K562 (cell line): ENCODE data around the gene LOC128125822.

Experiments
- BDP1 ChIP-seq: IDR thresholded peaks from 3 replicates; pipeline ENCODE4 v1.6.1; 2011; ENCODE audit not compliant: insufficient read length, insufficient read depth
- FOXJ3 ChIP-seq: sonication (generic); formaldehyde crosslinking; IDR thresholded peaks from 2 replicates; pipeline ENCODE4 v1.4.0; 2020; ENCODE audit warnings: mild to moderate bottlenecking, missing genetic modification reagents
- FOXP1 ChIP-seq: sonication (generic); formaldehyde crosslinking; IDR thresholded peaks from 2 replicates; pipeline ENCODE4 v1.8.0; 2022; ENCODE audit warnings: mild to moderate bottlenecking, missing genetic modification reagents
- GATAD2A ChIP-seq: fragments of 450-650 bp; IDR thresholded peaks from 2 replicates; pipeline ENCODE4 v1.6.1; 2017
- JUND ChIP-seq, 2 experiments: IDR thresholded peaks; 2 replicates in 1 of 2; 3 replicates in 1 of 2; pipeline ENCODE4 v1.6.1; 2011; ENCODE audit warnings: borderline replicate concordance in 2 of 2, low read depth in 2 of 2, low read length in 2 of 2, improper control_type of control experiment in 1 of 2, missing biosample characterization in 1 of 2, missing genetic modification characterization in 1 of 2, missing genetic modification reagents in 1 of 2
- KDM1A ChIP-seq, 2 experiments: fragments of 450-650 bp; IDR thresholded peaks; 2 replicates each; pipeline ENCODE4 v1.6.1; 2016; ENCODE audit warnings: mild to moderate bottlenecking in 2 of 2
- MAFK ChIP-seq: IDR thresholded peaks from 2 replicates; pipeline ENCODE4 v1.6.1; 2011; ENCODE audit warnings: low read length, improper control_type of control experiment
- POLR2G ChIP-seq: fragments of 200-400 bp; formaldehyde crosslinking; IDR thresholded peaks from 2 replicates; pipeline ENCODE4 v1.6.1; 2017; ENCODE audit warnings: low read depth, mild to moderate bottlenecking, antibody characterized with exemption, low read length, moderate library complexity
- RBM17 ChIP-seq: fragments of 200-400 bp; formaldehyde crosslinking; IDR thresholded peaks from 2 replicates; pipeline ENCODE4 v1.6.1; 2017; ENCODE audit warnings: low read depth, mild to moderate bottlenecking, low read length, borderline replicate concordance
- RFX7 ChIP-seq: fragments of 250-450 bp; sonication (Bioruptor Pico); IDR thresholded peaks from 2 replicates; pipeline ENCODE4 v1.5.1; 2021; ENCODE audit warnings: mild to moderate bottlenecking
- RNF2 ChIP-seq: sonication (generic); IDR thresholded peaks from 2 replicates; pipeline ENCODE4 v1.6.1; 2016
- TBP ChIP-seq: optimal IDR thresholded peaks from 2 replicates; pipeline ENCODE3; 2011; ENCODE audit warnings: low read depth, low read length, improper control_type of control experiment
- U2AF2 ChIP-seq: fragments of 200-400 bp; formaldehyde crosslinking; optimal IDR thresholded peaks from 2 replicates; pipeline ENCODE3; 2017; ENCODE audit warnings: low read depth, mild to moderate bottlenecking, low read length
- ZC3H8 ChIP-seq: fragments of 450-650 bp; IDR thresholded peaks from 2 replicates; pipeline ENCODE4 v1.6.1; 2017
- TF ChIP-seq, protein P1 (sequence below): sonication (generic); formaldehyde crosslinking; IDR thresholded peaks from 2 replicates; pipeline ENCODE4 v1.9.0; 2022; ENCODE audit warnings: mild to moderate bottlenecking, missing genetic modification reagents
- TF ChIP-seq, protein P2 (sequence below): sonication (generic); formaldehyde crosslinking; IDR thresholded peaks from 2 replicates; pipeline ENCODE4 v1.8.0; 2023; ENCODE audit warnings: mild to moderate bottlenecking, missing genetic modification reagents
- TF ChIP-seq, protein P3 (sequence below): fragments of 250-450 bp; sonication (Bioruptor Pico); IDR thresholded peaks from 2 replicates; pipeline ENCODE4 v1.5.1; 2021; ENCODE audit warnings: mild to moderate bottlenecking
- TF ChIP-seq, protein P4 (sequence below): fragments of 450-650 bp; formaldehyde crosslinking; IDR thresholded peaks from 2 replicates; pipeline ENCODE4 v1.4.0; 2020; ENCODE audit warnings: mild to moderate bottlenecking, moderate library complexity
- TF ChIP-seq, protein P5 (sequence below): IDR thresholded peaks from 2 replicates; pipeline ENCODE4 v1.6.1; 2016; ENCODE audit warnings: missing genetic modification characterization, missing compliant biosample characterization

Gene LOC128125822

DNA sequence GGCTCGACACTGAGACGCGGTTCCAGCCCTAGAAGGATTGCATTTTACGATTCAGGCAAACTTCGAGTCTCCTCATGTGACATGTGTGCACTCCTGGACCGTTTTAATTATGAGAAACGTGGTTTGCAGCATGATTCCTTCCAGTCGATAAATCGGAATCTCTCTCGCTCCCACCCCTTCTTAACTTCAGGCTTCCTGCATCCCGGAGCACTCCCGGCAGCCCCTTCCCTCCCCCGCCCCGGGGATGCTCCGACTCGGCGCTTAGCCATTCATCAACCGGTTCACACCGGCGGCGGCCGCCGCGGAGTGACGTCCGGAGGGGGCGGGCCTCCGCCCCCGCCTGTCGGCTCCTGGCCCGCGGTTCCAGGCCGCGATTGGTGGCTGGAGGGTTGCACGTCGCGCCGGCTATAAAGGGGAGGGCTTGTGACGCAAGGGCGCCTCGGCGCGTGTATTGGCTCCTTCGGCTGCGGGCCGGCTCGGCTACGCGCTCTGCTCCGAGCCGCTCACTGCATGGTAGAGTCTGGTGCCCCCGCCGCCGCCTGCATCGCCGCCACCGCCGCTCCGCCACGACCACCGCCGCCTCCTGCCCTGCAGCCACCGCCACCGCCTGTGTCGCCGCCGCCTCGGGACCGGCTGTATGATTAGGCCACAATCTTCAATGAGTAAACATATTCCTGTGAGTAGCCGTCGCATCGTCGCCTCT, at the start of gene LOC128125822, which contains the start of gene PTP4A1 (continued):
- TF ChIP-seq, protein P1, sequence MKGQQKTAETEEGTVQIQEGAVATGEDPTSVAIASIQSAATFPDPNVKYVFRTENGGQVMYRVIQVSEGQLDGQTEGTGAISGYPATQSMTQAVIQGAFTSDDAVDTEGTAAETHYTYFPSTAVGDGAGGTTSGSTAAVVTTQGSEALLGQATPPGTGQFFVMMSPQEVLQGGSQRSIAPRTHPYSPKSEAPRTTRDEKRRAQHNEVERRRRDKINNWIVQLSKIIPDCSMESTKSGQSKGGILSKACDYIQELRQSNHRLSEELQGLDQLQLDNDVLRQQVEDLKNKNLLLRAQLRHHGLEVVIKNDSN (CRISPR knock-in tag), result peak; percentile 40; the same call in 1 of the 2 replicates
- TF ChIP-seq U2AF2 (no peak), ZC3H8 (no peak), BDP1 (no peak), FOXP1 (CRISPR knock-in tag) (no peak), RFX7 (CRISPR knock-in tag) (no peak), KDM1A (IDR thresholded peaks at IDR 0.05) (peak in 1 of 2 experiments; percentile 74; a peak in 2 of 4 replicates), MAFK (no peak), FOXJ3 (CRISPR knock-in tag) (no peak), JUND (IDR thresholded peaks at IDR 0.05; ENCODE audit: borderline replicate concordance, low read depth, low read length) (peak; percentile 42; the same call in 1 of the 2 replicates), JUND (tag; IDR thresholded peaks at IDR 0.05; ENCODE audit: borderline replicate concordance, low read depth, low read length) (no peak; the same call in 2 of the 3 replicates), RBM17 (no peak), GATAD2A (peak; percentile 71; the same call in 1 of the 2 replicates), TBP (peak; percentile 98), POLR2G (peak; percentile 97), RNF2 (no peak)
- TF ChIP-seq, protein P2, sequence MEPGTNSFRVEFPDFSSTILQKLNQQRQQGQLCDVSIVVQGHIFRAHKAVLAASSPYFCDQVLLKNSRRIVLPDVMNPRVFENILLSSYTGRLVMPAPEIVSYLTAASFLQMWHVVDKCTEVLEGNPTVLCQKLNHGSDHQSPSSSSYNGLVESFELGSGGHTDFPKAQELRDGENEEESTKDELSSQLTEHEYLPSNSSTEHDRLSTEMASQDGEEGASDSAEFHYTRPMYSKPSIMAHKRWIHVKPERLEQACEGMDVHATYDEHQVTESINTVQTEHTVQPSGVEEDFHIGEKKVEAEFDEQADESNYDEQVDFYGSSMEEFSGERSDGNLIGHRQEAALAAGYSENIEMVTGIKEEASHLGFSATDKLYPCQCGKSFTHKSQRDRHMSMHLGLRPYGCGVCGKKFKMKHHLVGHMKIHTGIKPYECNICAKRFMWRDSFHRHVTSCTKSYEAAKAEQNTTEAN (CRISPR knock-in tag), result no peak
- TF ChIP-seq, protein P3, sequence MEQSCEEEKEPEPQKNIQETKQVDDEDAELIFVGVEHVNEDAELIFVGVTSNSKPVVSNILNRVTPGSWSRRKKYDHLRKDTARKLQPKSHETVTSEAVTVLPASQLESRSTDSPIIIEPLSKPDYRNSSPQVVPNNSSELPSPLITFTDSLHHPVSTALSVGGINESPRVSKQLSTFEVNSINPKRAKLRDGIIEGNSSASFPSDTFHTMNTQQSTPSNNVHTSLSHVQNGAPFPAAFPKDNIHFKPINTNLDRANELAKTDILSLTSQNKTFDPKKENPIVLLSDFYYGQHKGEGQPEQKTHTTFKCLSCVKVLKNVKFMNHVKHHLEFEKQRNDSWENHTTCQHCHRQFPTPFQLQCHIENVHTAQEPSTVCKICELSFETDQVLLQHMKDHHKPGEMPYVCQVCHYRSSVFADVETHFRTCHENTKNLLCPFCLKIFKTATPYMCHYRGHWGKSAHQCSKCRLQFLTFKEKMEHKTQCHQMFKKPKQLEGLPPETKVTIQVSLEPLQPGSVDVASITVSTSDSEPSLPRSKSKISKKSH, result no peak
- TF ChIP-seq, protein P4, sequence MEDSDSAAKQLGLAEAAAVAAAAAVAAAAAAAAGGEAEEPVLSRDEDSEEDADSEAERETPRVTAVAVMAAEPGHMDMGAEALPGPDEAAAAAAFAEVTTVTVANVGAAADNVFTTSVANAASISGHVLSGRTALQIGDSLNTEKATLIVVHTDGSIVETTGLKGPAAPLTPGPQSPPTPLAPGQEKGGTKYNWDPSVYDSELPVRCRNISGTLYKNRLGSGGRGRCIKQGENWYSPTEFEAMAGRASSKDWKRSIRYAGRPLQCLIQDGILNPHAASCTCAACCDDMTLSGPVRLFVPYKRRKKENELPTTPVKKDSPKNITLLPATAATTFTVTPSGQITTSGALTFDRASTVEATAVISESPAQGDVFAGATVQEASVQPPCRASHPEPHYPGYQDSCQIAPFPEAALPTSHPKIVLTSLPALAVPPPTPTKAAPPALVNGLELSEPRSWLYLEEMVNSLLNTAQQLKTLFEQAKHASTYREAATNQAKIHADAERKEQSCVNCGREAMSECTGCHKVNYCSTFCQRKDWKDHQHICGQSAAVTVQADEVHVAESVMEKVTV (CRISPR knock-in tag), result no peak
- TF ChIP-seq, protein P5, sequence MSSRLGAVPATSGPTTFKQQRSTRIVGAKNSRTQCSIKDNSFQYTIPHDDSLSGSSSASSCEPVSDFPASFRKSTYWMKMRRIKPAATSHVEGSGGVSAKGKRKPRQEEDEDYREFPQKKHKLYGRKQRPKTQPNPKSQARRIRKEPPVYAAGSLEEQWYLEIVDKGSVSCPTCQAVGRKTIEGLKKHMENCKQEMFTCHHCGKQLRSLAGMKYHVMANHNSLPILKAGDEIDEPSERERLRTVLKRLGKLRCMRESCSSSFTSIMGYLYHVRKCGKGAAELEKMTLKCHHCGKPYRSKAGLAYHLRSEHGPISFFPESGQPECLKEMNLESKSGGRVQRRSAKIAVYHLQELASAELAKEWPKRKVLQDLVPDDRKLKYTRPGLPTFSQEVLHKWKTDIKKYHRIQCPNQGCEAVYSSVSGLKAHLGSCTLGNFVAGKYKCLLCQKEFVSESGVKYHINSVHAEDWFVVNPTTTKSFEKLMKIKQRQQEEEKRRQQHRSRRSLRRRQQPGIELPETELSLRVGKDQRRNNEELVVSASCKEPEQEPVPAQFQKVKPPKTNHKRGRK (tag), result no peak
